Stomach (tissue), 9 donors: ENCODE data around the gene ATP9A. TPM values are rescaled to one million over a fixed set of nuclear protein-coding genes. Genes with fewer than 3 reads are reported as not detected.
"Not testable (repeated sequence)": the region's sequence is repeated elsewhere in the genome, so short reads cannot be mapped to it uniquely, and the experiment has no call there.

Experiments used
- DNase-seq, 2 donors: peaks; one replicate each; pipeline versions ENCODE4 v3.0.0 to v3.0.0-alpha.2; 2013 to 2019
- H3K27ac ChIP-seq, 5 donors: fragments of 200-600 bp in 4 of 5; sonication (generic) in 4 of 5; one replicate each; pipeline ENCODE4 v1.5.1; 2013 to 2019; ENCODE audit warnings: mild to moderate bottlenecking in 1 of 5, moderate library complexity in 1 of 5
- H3K27me3 ChIP-seq, 3 donors: fragments of 200-600 bp; sonication (generic); one replicate each; pipeline ENCODE4 v1.5.1; 2017 to 2019; ENCODE audit warnings: mixed run types in 1 of 3
- H3K36me3 ChIP-seq, 4 donors: fragments of 200-600 bp; sonication (generic); 1 replicate in 3 of 4; 2 replicates in 1 of 4; pipeline ENCODE4 v1.5.1; 2016 to 2019
- H3K4me1 ChIP-seq, 4 donors: fragments of 200-600 bp; sonication (generic); one replicate each; pipeline ENCODE4 v1.5.1; 2016 to 2019
- H3K4me3 ChIP-seq, 4 donors: fragments of 200-600 bp; sonication (generic) in 3 of 4; one replicate each; pipeline ENCODE4 v1.5.1; 2016 to 2019; ENCODE audit warnings: mild to moderate bottlenecking in 1 of 4
- H3K9me3 ChIP-seq, 4 donors: fragments of 200-600 bp; sonication (generic); one replicate each; pipeline ENCODE4 v1.5.1; 2016 to 2019
- CTCF ChIP-seq, 7 experiments: fragments of 450-650 bp in 4 of 7; fragments of 200-600 bp in 3 of 7; sonication (generic) in 3 of 7; IDR thresholded peaks; one replicate each; pipeline ENCODE4 v1.5.1; 2016 to 2019; ENCODE audit warnings: antibody characterized with exemption in 7 of 7, control low read depth in 2 of 7, mild to moderate bottlenecking in 1 of 7
- EP300 ChIP-seq: sonication (generic); formaldehyde crosslinking; IDR thresholded peaks from one replicate; pipeline ENCODE4 v1.6.1; 2017; ENCODE audit warnings: antibody characterized with exemption
- POLR2A ChIP-seq, 4 donors: fragments of 450-650 bp; IDR thresholded peaks; one replicate each; pipeline ENCODE4 v1.6.1; 2016; ENCODE audit warnings: antibody characterized with exemption in 4 of 4, control low read depth in 2 of 4, mild to moderate bottlenecking in 1 of 4, moderate library complexity in 1 of 4
- POLR2AphosphoS5 ChIP-seq, 3 donors: sonication (generic); formaldehyde crosslinking; IDR thresholded peaks; one replicate each; pipeline ENCODE4 v1.6.1; 2016; ENCODE audit warnings: antibody characterized with exemption in 3 of 3
- WGBS, 5 donors: extraction: QIAGEN DNeasy Blood & Tissue Kit in 3 of 5; methylation state at CpG; one replicate each; pipeline versions ENCODE4 v1.1.5 to v1.1.7; 2013 to 2018; 5-methylcytosine and 5-hydroxymethylcytosine counted together
- intact Hi-C: fragments of 100-400 bp; cut with DNase I; formaldehyde crosslinking; loops from one replicate; pipeline ENCODE4 v1.15.1; 2023; ENCODE audit warnings: low total_unique reads
- polyA plus RNA-seq, 3 donors: library from polyadenylated mRNA; stranded (reverse); fragments of 200-250 nt; gene quantifications; one replicate each; pipeline ENCODE4 v1.2.3, GENCODE V29; 2013
- total RNA-seq, 5 donors: library from RNA; depleted of rRNA; stranded (reverse); fragments of >200 nt; gene quantifications; one replicate each; pipeline versions ENCODE4 v1.1.0 to v1.2.3, GENCODE V29; 2014 to 2016
- donor health status: healthy with polysubstance abuse.
- donor health status: Bipolar disorder and iron deficiency.
- donor health status: healthy.

Gene ATP9A
- total and polyA plus RNA-seq, 8 donors = 3.2 to 58.9 (median 12.7) TPM

DNA sequence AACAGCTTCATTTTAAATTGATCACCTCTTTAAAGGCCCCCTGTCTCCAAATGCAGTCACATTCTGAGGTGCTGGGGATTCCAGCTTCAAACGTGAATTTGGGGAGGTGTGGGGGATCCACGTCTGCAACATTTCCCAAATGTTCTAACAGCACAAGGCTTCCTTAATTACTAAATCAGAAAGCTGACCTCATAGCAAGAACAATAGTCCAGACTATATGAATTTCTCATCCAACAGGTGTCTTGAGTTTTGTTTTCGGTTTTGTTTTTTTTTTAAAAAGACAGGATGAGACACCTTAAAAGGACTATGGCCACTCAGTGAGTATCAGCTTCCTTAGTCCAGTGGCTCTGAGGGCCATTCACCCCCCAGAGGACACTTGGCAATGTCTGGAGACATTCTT lies 11.5 kb downstream of the ATP9A start:
- H3K9me3 ChIP-seq = no peaks in the 10 kb centered on the region
- H3K4me1 ChIP-seq = peaks cover 22 to 70% (median 51%) of the 10 kb centered on the region in 4 donors
- no peaks in the 10 kb centered on the region for H3K27me3 ChIP-seq
- TF ChIP-seq POLR2AphosphoS5 (IDR thresholded peaks at IDR 0.05) = no peak
- TF ChIP-seq EP300 = no peak
- TF ChIP-seq POLR2A (IDR thresholded peaks at IDR 0.05) = no peak
- no peak for TF ChIP-seq CTCF (IDR thresholded peaks at IDR 0.05)
- 70 to 78% (median 73%) methylated on average over 3 of the region's 3 CpGs for WGBS, 5 donors
- DNase-seq = no peak
- intact Hi-C loops = no loop called here
- no peak overlapping the region for H3K4me3 ChIP-seq
- no peaks in the 10 kb centered on the region for H3K36me3 ChIP-seq
- peak overlapping the region in 3 of 5 donors; percentile 49 to 68 (median 51) for H3K27ac ChIP-seq

- H3K27ac ChIP-seq = peak overlapping the region in 4 of 5 donors; percentile 75 to 87 (median 83)
- H3K4me3 ChIP-seq, DNase-seq, H3K36me3 ChIP-seq, H3K9me3 ChIP-seq, H3K27me3 ChIP-seq, intact Hi-C loops: not testable (repeated sequence)
- peaks cover 34 to 65% (median 50%) of the 10 kb centered on the region in 4 donors for H3K4me1 ChIP-seq
- WGBS, 5 donors = 90 to 95% (median 94%) methylated on average over 8 of the region's 8 CpGs
Observed at GRCh38 chr20:51753220-51753619, 15.0 kb downstream of the ATP9A start.

DNA sequence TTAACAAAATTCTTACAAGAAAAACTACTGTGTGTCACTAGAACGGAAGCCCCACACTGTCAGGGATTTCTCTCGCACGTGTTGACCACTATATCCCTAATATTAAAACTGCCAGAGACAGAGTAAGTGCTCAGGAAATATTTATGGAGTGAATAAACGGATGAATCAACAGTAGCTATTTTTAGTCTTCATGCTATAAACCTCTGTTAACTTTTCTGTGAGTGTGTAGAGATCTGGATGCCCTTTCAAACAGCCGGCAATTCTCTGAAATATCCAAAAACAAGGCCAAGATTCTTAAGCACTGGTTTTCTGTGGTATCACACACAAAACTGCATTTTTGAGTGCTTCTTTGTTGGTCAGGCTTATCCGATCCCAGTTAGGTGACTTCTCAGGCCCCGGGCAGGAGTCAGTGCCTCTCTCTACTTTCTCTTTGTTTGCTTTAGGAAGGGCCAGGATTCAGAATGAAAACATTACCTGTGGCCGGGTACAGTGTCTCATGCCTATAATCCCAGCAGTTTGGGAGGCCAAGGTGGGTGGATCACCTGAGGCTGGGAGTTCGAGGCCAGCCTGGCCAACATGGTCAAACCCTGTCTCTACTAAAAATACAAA lies 15.7 kb downstream of the ATP9A start:
- Histone ChIP-seq H3K4me3 (no peak overlapping the region), H3K36me3 (no peaks in the 10 kb centered on the region), H3K9me3 (no peaks in the 10 kb centered on the region), H3K4me1 (peaks cover 28 to 64% (median 49%) of the 10 kb centered on the region in 4 donors), H3K27ac (peak overlapping the region; percentile 67 to 87 (median 83)), H3K27me3 (no peaks in the 10 kb centered on the region)
- intact Hi-C loops = no loop called here
- 23 to 34% (median 25%) methylated on average over 9 of the region's 9 CpGs for WGBS, 5 donors
- DNase-seq = peak in 1 of 2 donors; percentile 54
- TF ChIP-seq POLR2AphosphoS5 (IDR thresholded peaks at IDR 0.05) (no peak), EP300 (no peak), POLR2A (IDR thresholded peaks at IDR 0.05) (no peak), CTCF (IDR thresholded peaks at IDR 0.05) (no peak)

DNA sequence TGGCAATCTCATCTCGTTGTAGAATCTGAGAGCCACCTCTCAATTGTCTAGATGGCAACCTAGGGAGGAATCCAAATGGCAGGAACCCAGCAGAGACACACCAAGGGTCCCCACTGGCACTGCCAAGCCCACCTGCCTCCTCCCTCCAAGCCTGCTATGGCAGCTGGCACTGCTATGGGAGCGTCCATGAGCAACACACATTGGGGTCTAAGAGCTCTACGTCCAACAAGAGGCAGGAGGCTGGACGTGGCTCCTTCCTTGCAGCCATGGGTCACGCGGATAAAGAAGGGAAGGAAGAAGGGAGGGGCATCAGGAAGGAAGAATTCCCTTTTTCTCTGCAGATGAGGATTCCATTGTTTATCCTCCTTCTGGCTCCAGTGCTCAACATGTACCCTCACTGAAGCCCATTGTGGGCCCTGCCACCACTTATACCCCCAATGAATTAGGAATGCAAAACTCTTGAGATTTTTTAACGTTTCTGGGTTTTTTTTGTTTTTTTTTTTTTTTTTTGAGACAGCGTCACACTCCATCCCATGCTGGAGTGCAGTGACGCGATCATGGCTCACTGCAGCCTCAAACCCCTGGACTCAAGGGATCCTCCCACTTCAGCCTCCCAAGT lies 17.3 kb downstream of the ATP9A start:
- H3K9me3 ChIP-seq = no peaks in the 10 kb centered on the region
- WGBS, 5 donors = 85 to 89% (median 88%) methylated on average over 10 of the region's 10 CpGs
- intact Hi-C loops = no loop called here
- H3K27me3 ChIP-seq = no peaks in the 10 kb centered on the region
- no peak for DNase-seq
- H3K27ac ChIP-seq = peak overlapping the region; percentile 74 to 87 (median 78)
- H3K36me3 ChIP-seq = no peaks in the 10 kb centered on the region
- H3K4me3 ChIP-seq = no peak overlapping the region
- TF ChIP-seq POLR2A (IDR thresholded peaks at IDR 0.05) (no peak), CTCF (IDR thresholded peaks at IDR 0.05) (no peak), EP300 (no peak), POLR2AphosphoS5 (IDR thresholded peaks at IDR 0.05) (no peak)
- peaks cover 28 to 52% (median 44%) of the 10 kb centered on the region in 4 donors for H3K4me1 ChIP-seq
